MM.1S (cell line): ENCODE results near the gene OR1I1.

Source experiments
- EZH2phosphoT487 ChIP-seq: fragments of 300-600 bp; sonication (generic); IDR thresholded peaks from 2 replicates; pipeline ENCODE4 v1.6.1; 2018; ENCODE audit warnings: antibody characterized with exemption, low read length
- TF ChIP-seq, protein P1 (sequence below): fragments of 300-600 bp; sonication (generic); IDR thresholded peaks from 2 replicates; pipeline ENCODE4 v1.5.1; 2016; ENCODE audit warnings: antibody characterized with exemption, low read length, mixed read lengths

GRCh38 chr19:15104003-15104402 lies 22.0 kb downstream of the OR1I1 start:
- TF ChIP-seq, protein P1, sequence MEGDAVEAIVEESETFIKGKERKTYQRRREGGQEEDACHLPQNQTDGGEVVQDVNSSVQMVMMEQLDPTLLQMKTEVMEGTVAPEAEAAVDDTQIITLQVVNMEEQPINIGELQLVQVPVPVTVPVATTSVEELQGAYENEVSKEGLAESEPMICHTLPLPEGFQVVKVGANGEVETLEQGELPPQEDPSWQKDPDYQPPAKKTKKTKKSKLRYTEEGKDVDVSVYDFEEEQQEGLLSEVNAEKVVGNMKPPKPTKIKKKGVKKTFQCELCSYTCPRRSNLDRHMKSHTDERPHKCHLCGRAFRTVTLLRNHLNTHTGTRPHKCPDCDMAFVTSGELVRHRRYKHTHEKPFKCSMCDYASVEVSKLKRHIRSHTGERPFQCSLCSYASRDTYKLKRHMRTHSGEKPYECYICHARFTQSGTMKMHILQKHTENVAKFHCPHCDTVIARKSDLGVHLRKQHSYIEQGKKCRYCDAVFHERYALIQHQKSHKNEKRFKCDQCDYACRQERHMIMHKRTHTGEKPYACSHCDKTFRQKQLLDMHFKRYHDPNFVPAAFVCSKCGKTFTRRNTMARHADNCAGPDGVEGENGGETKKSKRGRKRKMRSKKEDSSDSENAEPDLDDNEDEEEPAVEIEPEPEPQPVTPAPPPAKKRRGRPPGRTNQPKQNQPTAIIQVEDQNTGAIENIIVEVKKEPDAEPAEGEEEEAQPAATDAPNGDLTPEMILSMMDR = no peak
- no peak for TF ChIP-seq EZH2phosphoT487
